ENCODE measurements around the gene NRL. TPM values are rescaled to one million over a fixed set of nuclear protein-coding genes. Genes with fewer than 3 reads are reported as not detected.

NRL gene
- total and polyA plus RNA-seq, 9 of the 15 experiments (the other 6 are each of a cell fraction or from before 2014, with no cell fraction given) = 0.07 to 2.7 (median 1.4) TPM; not detected in 1

DNA sequence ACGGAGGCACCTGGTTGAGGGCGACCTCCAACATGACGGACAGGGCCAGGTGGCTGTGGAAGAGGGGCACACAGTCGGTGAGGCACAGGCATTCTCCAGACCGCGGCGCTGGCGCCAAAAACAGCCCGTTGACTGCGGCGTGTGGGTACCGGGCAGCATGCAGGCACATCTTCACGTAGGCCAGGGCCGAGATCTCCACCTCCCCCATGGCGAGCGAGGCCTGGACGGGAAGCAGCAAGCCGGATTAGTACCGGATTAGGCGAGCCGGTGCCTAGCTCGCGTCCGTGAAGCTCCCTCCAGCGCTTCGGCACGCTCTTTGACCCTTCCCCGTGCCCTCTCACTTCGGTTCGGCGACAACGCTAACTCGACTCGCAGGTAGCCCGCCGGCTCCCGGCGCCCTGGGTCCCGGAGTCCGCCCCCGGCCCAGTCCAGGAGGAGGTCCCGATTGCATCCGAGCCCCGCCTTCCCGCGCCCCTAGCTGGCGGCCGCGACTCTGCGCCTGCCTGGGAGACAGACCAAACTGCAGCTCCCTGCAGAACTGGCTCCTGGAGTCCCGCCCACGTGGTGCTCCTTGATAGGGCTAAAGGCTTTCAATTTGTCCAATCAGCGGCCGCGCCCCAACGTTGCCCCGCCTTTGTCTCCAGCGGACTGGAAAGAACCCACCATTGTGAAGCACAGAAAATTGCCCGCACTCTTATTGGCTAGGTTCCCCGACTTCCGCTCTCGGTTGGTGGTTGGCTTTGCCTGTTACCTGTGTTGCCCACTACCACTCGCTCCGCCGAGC, 26.5 kb upstream of the NRL start, which contains the start of gene EMC9 (continued):
- no peak for TF ChIP-seq ZKSCAN3 (CRISPR knock-in tag; IDR thresholded peaks at IDR 0.05)
- peak; percentile 76 for TF ChIP-seq SPI1 (IDR thresholded peaks at IDR 0.05; ENCODE audit: borderline replicate concordance, low read depth, low read length)
- TF ChIP-seq POLR3G (IDR thresholded peaks at IDR 0.05; ENCODE audit: extremely low read depth, insufficient read length, insufficient replicate concordance) = no peak
- TF ChIP-seq, protein P1, sequence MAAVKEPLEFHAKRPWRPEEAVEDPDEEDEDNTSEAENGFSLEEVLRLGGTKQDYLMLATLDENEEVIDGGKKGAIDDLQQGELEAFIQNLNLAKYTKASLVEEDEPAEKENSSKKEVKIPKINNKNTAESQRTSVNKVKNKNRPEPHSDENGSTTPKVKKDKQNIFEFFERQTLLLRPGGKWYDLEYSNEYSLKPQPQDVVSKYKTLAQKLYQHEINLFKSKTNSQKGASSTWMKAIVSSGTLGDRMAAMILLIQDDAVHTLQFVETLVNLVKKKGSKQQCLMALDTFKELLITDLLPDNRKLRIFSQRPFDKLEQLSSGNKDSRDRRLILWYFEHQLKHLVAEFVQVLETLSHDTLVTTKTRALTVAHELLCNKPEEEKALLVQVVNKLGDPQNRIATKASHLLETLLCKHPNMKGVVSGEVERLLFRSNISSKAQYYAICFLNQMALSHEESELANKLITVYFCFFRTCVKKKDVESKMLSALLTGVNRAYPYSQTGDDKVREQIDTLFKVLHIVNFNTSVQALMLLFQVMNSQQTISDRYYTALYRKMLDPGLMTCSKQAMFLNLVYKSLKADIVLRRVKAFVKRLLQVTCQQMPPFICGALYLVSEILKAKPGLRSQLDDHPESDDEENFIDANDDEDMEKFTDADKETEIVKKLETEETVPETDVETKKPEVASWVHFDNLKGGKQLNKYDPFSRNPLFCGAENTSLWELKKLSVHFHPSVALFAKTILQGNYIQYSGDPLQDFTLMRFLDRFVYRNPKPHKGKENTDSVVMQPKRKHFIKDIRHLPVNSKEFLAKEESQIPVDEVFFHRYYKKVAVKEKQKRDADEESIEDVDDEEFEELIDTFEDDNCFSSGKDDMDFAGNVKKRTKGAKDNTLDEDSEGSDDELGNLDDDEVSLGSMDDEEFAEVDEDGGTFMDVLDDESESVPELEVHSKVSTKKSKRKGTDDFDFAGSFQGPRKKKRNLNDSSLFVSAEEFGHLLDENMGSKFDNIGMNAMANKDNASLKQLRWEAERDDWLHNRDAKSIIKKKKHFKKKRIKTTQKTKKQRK (IDR thresholded peaks at IDR 0.05; ENCODE audit: borderline replicate concordance, low read depth, low read length) = peak; percentile 54; the same call in 1 of the 2 replicates
- TF ChIP-seq ZNF57 (CRISPR knock-in tag; IDR thresholded peaks at IDR 0.05) = no peak
- 0 out of 2 replicates have a peak, but pooled peaks have one; percentile 50 for TF ChIP-seq ELF1 (tag; IDR thresholded peaks at IDR 0.05)
- TF ChIP-seq, protein P2, sequence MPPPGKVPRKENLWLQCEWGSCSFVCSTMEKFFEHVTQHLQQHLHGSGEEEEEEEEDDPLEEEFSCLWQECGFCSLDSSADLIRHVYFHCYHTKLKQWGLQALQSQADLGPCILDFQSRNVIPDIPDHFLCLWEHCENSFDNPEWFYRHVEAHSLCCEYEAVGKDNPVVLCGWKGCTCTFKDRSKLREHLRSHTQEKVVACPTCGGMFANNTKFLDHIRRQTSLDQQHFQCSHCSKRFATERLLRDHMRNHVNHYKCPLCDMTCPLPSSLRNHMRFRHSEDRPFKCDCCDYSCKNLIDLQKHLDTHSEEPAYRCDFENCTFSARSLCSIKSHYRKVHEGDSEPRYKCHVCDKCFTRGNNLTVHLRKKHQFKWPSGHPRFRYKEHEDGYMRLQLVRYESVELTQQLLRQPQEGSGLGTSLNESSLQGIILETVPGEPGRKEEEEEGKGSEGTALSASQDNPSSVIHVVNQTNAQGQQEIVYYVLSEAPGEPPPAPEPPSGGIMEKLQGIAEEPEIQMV (tag; conservative IDR thresholded peaks at IDR 0.05; ENCODE audit: low read depth) = peak; percentile 99
- TF ChIP-seq, protein P3, sequence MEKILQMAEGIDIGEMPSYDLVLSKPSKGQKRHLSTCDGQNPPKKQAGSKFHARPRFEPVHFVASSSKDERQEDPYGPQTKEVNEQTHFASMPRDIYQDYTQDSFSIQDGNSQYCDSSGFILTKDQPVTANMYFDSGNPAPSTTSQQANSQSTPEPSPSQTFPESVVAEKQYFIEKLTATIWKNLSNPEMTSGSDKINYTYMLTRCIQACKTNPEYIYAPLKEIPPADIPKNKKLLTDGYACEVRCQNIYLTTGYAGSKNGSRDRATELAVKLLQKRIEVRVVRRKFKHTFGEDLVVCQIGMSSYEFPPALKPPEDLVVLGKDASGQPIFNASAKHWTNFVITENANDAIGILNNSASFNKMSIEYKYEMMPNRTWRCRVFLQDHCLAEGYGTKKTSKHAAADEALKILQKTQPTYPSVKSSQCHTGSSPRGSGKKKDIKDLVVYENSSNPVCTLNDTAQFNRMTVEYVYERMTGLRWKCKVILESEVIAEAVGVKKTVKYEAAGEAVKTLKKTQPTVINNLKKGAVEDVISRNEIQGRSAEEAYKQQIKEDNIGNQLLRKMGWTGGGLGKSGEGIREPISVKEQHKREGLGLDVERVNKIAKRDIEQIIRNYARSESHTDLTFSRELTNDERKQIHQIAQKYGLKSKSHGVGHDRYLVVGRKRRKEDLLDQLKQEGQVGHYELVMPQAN (IDR thresholded peaks at IDR 0.05; ENCODE audit: borderline replicate concordance) = peak; percentile 50; the same call in 1 of the 2 replicates
- peak in 1 of 2 experiments; percentile 21; a peak in 1 of 4 replicates for TF ChIP-seq SIN3A (IDR thresholded peaks at IDR 0.05; ENCODE audit: borderline replicate concordance in 2 of 2, control insufficient read depth in 1 of 2, low read depth in 2 of 2, low read length in 2 of 2)
- TF ChIP-seq CBFA2T3 (IDR thresholded peaks at IDR 0.05) = no peak
- peak; percentile 97 for TF ChIP-seq PHF21A (IDR thresholded peaks at IDR 0.05; ENCODE audit: borderline replicate concordance, low read depth)
- TF ChIP-seq, protein P4, sequence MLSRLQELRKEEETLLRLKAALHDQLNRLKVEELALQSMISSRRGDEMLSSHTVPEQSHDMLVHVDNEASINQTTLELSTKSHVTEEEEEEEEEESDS (CRISPR knock-in tag; IDR thresholded peaks at IDR 0.05) = no peak
- TF ChIP-seq HLTF (IDR thresholded peaks at IDR 0.05) = no peak
- TF ChIP-seq, protein P5, sequence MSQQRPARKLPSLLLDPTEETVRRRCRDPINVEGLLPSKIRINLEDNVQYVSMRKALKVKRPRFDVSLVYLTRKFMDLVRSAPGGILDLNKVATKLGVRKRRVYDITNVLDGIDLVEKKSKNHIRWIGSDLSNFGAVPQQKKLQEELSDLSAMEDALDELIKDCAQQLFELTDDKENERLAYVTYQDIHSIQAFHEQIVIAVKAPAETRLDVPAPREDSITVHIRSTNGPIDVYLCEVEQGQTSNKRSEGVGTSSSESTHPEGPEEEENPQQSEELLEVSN (IDR thresholded peaks at IDR 0.05; ENCODE audit: borderline replicate concordance in 1 of 2, extremely low read depth in 1 of 2, insufficient read depth in 1 of 2, insufficient read length in 1 of 2, low read depth in 1 of 2, low read length in 1 of 2, poor library complexity in 1 of 2, severe bottlenecking in 1 of 2) = peak in 1 of 2 experiments; percentile 21
- TF ChIP-seq, protein P6, sequence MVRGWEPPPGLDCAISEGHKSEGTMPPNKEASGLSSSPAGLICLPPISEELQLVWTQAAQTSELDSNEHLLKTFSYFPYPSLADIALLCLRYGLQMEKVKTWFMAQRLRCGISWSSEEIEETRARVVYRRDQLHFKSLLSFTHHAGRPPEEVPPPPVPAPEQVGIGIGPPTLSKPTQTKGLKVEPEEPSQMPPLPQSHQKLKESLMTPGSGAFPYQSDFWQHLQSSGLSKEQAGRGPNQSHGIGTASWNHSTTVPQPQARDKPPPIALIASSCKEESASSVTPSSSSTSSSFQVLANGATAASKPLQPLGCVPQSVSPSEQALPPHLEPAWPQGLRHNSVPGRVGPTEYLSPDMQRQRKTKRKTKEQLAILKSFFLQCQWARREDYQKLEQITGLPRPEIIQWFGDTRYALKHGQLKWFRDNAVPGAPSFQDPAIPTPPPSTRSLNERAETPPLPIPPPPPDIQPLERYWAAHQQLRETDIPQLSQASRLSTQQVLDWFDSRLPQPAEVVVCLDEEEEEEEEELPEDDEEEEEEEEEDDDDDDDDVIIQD (CRISPR knock-in tag; IDR thresholded peaks at IDR 0.05) = no peak
- TF ChIP-seq ZNF696 (CRISPR knock-in tag; conservative IDR thresholded peaks at IDR 0.05) = no peak
